HepG2 (cell line): Measurements from ENCODE around the gene LRBA. TPM values are rescaled to one million over a fixed set of nuclear protein-coding genes. Genes with fewer than 3 reads are reported as not detected.
A peak's percentile ranks its signal among the peaks of the same experiment; 100 is the strongest.

ENCODE experiments used
- ATAC-seq: fragments of 200-7000 bp; cut with Tn5 transposase; 3 replicates; pipeline ENCODE4 v1.9.1; 2020; ENCODE audit warnings: mild to moderate bottlenecking, moderate library complexity
- BruUV-seq: library from RNA; stranded (reverse); fragments of 400-500 nt; replicated peaks from 2 replicates; lab custom pipeline; 2021; lab: Mats Ljungman, UMichigan
- CTCF ChIA-PET: fragments of 300-600 bp; formaldehyde crosslinking; extraction: SDS; loops from one replicate; lab custom pipeline; 2021; ENCODE audit warnings: low total read pairs, inconsistent platforms, low intra/inter-chr PET ratio; lab: Yijun Ruan, JAX
- POLR2A ChIA-PET: fragments of 350-600 bp; sonication (Branson Sonifier 250); formaldehyde crosslinking; loops from one replicate; lab custom pipeline; 2020; ENCODE audit warnings: antibody characterized with exemption, inconsistent platforms; lab: Yijun Ruan, JAX
- DNase-seq: peaks from one replicate; pipeline ENCODE4 v3.0.0-alpha.2; 2015; ENCODE audit warnings: low spot score
- FAIRE-seq: peaks from 3 replicates; lab custom pipeline; 2011; peaks lifted over from hg19 to GRCh38; lab: Jason Lieb, UNC
- H2AFZ ChIP-seq: one replicate; pipeline ENCODE4 v1.6.1; 2011; ENCODE audit warnings: low read length, inconsistent platforms
- H3K27ac ChIP-seq: fragments of 300-600 bp; 3 replicates; pipeline ENCODE4 v1.8.0; 2011; ENCODE audit warnings: mixed run types, mild to moderate bottlenecking, mixed read lengths, low read length, inconsistent platforms; ENCODE audit not compliant: insufficient read depth; ENCODE audit errors: extremely low read length
- H3K27me3 ChIP-seq, 2 experiments: fragments of 200-600 bp in 1 of 2; 2 replicates in 1 of 2; 3 replicates in 1 of 2; pipeline versions ENCODE4 v1.6.0 to v1.8.0; 2011; ENCODE audit warnings: low read length in 2 of 2, mild to moderate bottlenecking in 2 of 2, moderate library complexity in 2 of 2, inconsistent platforms in 1 of 2; ENCODE audit not compliant: insufficient read depth in 2 of 2, control insufficient read depth in 1 of 2
- H3K36me3 ChIP-seq, 2 experiments: fragments of 200-600 bp in 1 of 2; replicated peaks in 1 of 2; 2 replicates in 1 of 2; 3 replicates in 1 of 2; pipeline versions ENCODE4 v1.5.1 to v1.8.0; 2011; ENCODE audit warnings: low read length in 2 of 2, inconsistent platforms in 1 of 2; ENCODE audit not compliant: insufficient read depth in 2 of 2, control insufficient read depth in 1 of 2
- H3K4me1 ChIP-seq: 2 replicates; pipeline ENCODE4 v1.5.1; 2012; ENCODE audit warnings: low read length, inconsistent platforms; ENCODE audit not compliant: insufficient read depth
- H3K4me2 ChIP-seq: 2 replicates; pipeline ENCODE4 v1.6.0; 2011; ENCODE audit warnings: low read depth, low read length, inconsistent platforms
- H3K4me3 ChIP-seq, 3 experiments: fragments of 200-600 bp in 1 of 3; sonication (generic), shearing (Covaris generic) in 1 of 3; replicated peaks in 1 of 3; 2 replicates each; pipeline ENCODE4 v1.5.1; 2011 to 2016; ENCODE audit warnings: low read length in 3 of 3, inconsistent platforms in 2 of 3, low read depth in 2 of 3, mild to moderate bottlenecking in 2 of 3, control low read depth in 1 of 3, mixed read lengths in 1 of 3; ENCODE audit not compliant: insufficient read depth in 1 of 3
- H3K79me2 ChIP-seq: one replicate; pipeline ENCODE4 v1.6.1; 2011; ENCODE audit warnings: low read length, inconsistent platforms; ENCODE audit not compliant: insufficient read depth
- H3K9ac ChIP-seq: 2 replicates; pipeline ENCODE4 v1.6.0; 2011; ENCODE audit warnings: mild to moderate bottlenecking, low read depth, low read length, inconsistent platforms; ENCODE audit not compliant: insufficient read depth
- H3K9me3 ChIP-seq: 2 replicates; pipeline ENCODE4 v1.5.1; 2012; ENCODE audit warnings: mild to moderate bottlenecking, low read length
- H4K20me1 ChIP-seq: 2 replicates; pipeline ENCODE4 v1.6.0; 2011; ENCODE audit warnings: inconsistent platforms, mild to moderate bottlenecking, low read length, moderate library complexity; ENCODE audit not compliant: insufficient read depth
- ATF1 ChIP-seq: IDR thresholded peaks from 2 replicates; pipeline ENCODE4 v1.6.1; 2016; ENCODE audit warnings: mild to moderate bottlenecking, control low read depth
- BCL6 ChIP-seq: IDR thresholded peaks from 2 replicates; pipeline ENCODE4 v1.6.1; 2016; ENCODE audit warnings: missing genetic modification reagents, missing compliant biosample characterization
- DNMT3B ChIP-seq: conservative IDR thresholded peaks from 2 replicates; pipeline ENCODE4 v1.6.1; 2016; ENCODE audit warnings: missing biosample characterization, control low read depth
- DPF2 ChIP-seq: sonication (generic); formaldehyde crosslinking; IDR thresholded peaks from 2 replicates; pipeline ENCODE4 v1.4.0; 2020; ENCODE audit warnings: mild to moderate bottlenecking, low read depth, missing genetic modification reagents, borderline replicate concordance
- ETV5 ChIP-seq: IDR thresholded peaks from 2 replicates; pipeline ENCODE4 v1.6.1; 2018; ENCODE audit warnings: missing biosample characterization, missing genetic modification reagents, inconsistent platforms, borderline replicate concordance
- HNRNPLL ChIP-seq: fragments of 200-400 bp; formaldehyde crosslinking; IDR thresholded peaks from 2 replicates; pipeline ENCODE4 v1.6.1; 2017; ENCODE audit warnings: mild to moderate bottlenecking, low read depth, low read length; ENCODE audit not compliant: poor library complexity, severe bottlenecking
- JUNB ChIP-seq: sonication (generic); formaldehyde crosslinking; IDR thresholded peaks from 2 replicates; pipeline ENCODE4 v1.8.0; 2022; ENCODE audit warnings: missing genetic modification reagents, mild to moderate bottlenecking, borderline replicate concordance
- ZBTB21 ChIP-seq: sonication (generic); formaldehyde crosslinking; IDR thresholded peaks from 2 replicates; pipeline ENCODE4 v1.4.0; 2020; ENCODE audit warnings: missing genetic modification reagents
- ZNF274 ChIP-seq: sonication (generic); formaldehyde crosslinking; IDR thresholded peaks from 2 replicates; pipeline ENCODE4 v1.5.1; 2020; ENCODE audit warnings: mild to moderate bottlenecking, missing genetic modification reagents
- ZNF564 ChIP-seq: sonication (generic); formaldehyde crosslinking; IDR thresholded peaks from 2 replicates; pipeline ENCODE4 v1.8.1; 2023; ENCODE audit warnings: mild to moderate bottlenecking, missing genetic modification reagents
- ZNF724P ChIP-seq: sonication (generic); formaldehyde crosslinking; IDR thresholded peaks from 2 replicates; pipeline ENCODE4 v1.8.0; 2022; ENCODE audit warnings: missing genetic modification reagents, borderline replicate concordance
- ZNF746 ChIP-seq: sonication (generic); formaldehyde crosslinking; IDR thresholded peaks from 2 replicates; pipeline ENCODE4 v1.8.0; 2022; ENCODE audit warnings: mild to moderate bottlenecking, missing genetic modification reagents
- WGBS: methylation state at CpG from one replicate; pipeline ENCODE4 v1.1.6; 2017; ENCODE audit warnings: low lambda C conversion rate; 5-methylcytosine and 5-hydroxymethylcytosine counted together
- in situ Hi-C: cut with HindIII; loops from 2 replicates; pipeline ENCODE4 v1.10.0; 2017; ENCODE audit warnings: low pct_unique_long_range_greater_than_20kb; ENCODE audit not compliant: extremely low pct_ligation_motif_present
- intact Hi-C: fragments of 100-400 bp; cut with micrococcal nuclease; formaldehyde crosslinking; loops from one replicate; pipeline ENCODE4 v1.10.0; 2022; ENCODE audit not compliant: unreplicated experiment
- polyA plus RNA-seq, 8 experiments: library from polyadenylated mRNA; depleted of rRNA in 3 of 8; stranded (reverse) in 7 of 8; unstranded in 1 of 8; fragments of >200 nt; fragmentation: Illumina TruSeq in 4 of 8; extraction: Trizol in 4 of 8; gene quantifications; 2 replicates each; pipeline versions ENCODE4 v1.2.1 to v1.2.3, GENCODE V29; 2011 to 2016; ENCODE audit warnings: low read depth in 4 of 8, missing spikeins in 1 of 8, mixed read lengths in 1 of 8; ENCODE audit not compliant: insufficient read depth in 1 of 8
- total RNA-seq, 5 experiments: library from RNA; depleted of rRNA; stranded (reverse); fragments of >200 nt; fragmentation: Illumina TruSeq; extraction: Trizol; gene quantifications; 2 replicates each; pipeline ENCODE4 v1.2.3, GENCODE V29; 2016; ENCODE audit warnings: low read depth in 1 of 5
- TF ChIP-seq, protein P1 (sequence below): sonication (generic); formaldehyde crosslinking; IDR thresholded peaks from 2 replicates; pipeline ENCODE4 v1.5.0; 2020; ENCODE audit warnings: missing genetic modification reagents, mild to moderate bottlenecking, borderline replicate concordance
- TF ChIP-seq, protein P2 (sequence below): sonication (generic); formaldehyde crosslinking; IDR thresholded peaks from 2 replicates; pipeline ENCODE4 v1.4.0; 2020; ENCODE audit warnings: missing genetic modification reagents, borderline replicate concordance
- TF ChIP-seq, protein P3 (sequence below): sonication (generic); formaldehyde crosslinking; conservative IDR thresholded peaks from 2 replicates; pipeline ENCODE4 v1.4.0; 2020; ENCODE audit warnings: missing genetic modification reagents
- TF ChIP-seq, protein P4 (sequence below): IDR thresholded peaks from 2 replicates; pipeline ENCODE4 v1.6.1; 2016; ENCODE audit warnings: low read depth, control low read depth

The LRBA gene
- total and polyA plus RNA-seq, 2 of the 13 experiments (the other 11 are each of a cell fraction or from before 2014, with no cell fraction given), result 21.0 to 37.2 TPM

DNA sequence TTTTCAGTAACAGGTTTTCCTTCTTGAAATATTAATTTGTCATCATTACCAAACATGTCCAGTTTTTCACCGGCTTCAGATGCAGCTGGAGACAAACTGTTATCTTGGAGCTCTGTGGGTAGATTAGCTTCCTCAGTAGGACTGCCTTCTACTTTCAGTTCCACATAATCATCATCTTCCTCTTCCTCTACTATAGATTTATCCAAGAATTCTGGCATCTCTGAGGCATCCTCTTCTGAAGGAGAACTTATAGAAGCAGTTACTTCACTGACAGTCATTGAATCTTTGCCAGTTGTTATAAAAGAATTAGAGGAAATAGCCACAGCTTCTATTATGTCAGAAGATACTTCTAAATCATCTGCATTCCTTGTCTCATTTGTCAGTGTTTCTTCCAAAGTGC, 162.9 kb downstream of the LRBA start:
- in situ Hi-C loops, result loop anchor here (25.0 kb wide), 1 partner anchor 865 kb away; no protein-coding TSS in a partner anchor
- TF ChIP-seq, protein P1, sequence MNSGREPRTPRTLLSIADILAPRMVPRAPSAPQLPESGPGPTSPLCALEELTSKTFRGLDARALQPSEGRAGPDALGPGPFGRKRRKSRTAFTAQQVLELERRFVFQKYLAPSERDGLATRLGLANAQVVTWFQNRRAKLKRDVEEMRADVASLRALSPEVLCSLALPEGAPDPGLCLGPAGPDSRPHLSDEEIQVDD (CRISPR knock-in tag), result no peak
- TF ChIP-seq HNRNPLL, result no peak
- TF ChIP-seq ZNF724P (CRISPR knock-in tag), result no peak
- no peak for TF ChIP-seq ZBTB21 (CRISPR knock-in tag)
- no peak for TF ChIP-seq ZNF746
- TF ChIP-seq ZNF564 (CRISPR knock-in tag), result no peak
- no peak for TF ChIP-seq BCL6 (CRISPR knock-in tag)
- TF ChIP-seq, protein P2, sequence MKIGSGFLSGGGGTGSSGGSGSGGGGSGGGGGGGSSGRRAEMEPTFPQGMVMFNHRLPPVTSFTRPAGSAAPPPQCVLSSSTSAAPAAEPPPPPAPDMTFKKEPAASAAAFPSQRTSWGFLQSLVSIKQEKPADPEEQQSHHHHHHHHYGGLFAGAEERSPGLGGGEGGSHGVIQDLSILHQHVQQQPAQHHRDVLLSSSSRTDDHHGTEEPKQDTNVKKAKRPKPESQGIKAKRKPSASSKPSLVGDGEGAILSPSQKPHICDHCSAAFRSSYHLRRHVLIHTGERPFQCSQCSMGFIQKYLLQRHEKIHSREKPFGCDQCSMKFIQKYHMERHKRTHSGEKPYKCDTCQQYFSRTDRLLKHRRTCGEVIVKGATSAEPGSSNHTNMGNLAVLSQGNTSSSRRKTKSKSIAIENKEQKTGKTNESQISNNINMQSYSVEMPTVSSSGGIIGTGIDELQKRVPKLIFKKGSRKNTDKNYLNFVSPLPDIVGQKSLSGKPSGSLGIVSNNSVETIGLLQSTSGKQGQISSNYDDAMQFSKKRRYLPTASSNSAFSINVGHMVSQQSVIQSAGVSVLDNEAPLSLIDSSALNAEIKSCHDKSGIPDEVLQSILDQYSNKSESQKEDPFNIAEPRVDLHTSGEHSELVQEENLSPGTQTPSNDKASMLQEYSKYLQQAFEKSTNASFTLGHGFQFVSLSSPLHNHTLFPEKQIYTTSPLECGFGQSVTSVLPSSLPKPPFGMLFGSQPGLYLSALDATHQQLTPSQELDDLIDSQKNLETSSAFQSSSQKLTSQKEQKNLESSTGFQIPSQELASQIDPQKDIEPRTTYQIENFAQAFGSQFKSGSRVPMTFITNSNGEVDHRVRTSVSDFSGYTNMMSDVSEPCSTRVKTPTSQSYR (CRISPR knock-in tag), result no peak
- no peak for TF ChIP-seq ETV5 (CRISPR knock-in tag)
- TF ChIP-seq, protein P3, sequence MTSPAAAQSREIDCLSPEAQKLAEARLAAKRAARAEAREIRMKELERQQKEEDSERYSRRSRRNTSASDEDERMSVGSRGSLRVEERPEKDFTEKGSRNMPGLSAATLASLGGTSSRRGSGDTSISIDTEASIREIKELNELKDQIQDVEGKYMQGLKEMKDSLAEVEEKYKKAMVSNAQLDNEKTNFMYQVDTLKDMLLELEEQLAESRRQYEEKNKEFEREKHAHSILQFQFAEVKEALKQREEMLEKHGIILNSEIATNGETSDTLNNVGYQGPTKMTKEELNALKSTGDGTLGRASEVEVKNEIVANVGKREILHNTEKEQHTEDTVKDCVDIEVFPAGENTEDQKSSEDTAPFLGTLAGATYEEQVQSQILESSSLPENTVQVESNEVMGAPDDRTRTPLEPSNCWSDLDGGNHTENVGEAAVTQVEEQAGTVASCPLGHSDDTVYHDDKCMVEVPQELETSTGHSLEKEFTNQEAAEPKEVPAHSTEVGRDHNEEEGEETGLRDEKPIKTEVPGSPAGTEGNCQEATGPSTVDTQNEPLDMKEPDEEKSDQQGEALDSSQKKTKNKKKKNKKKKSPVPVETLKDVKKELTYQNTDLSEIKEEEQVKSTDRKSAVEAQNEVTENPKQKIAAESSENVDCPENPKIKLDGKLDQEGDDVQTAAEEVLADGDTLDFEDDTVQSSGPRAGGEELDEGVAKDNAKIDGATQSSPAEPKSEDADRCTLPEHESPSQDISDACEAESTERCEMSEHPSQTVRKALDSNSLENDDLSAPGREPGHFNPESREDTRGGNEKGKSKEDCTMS (CRISPR knock-in tag), result no peak
- TF ChIP-seq DPF2 (CRISPR knock-in tag), result no peak
- TF ChIP-seq ZNF274 (CRISPR knock-in tag), result no peak
- TF ChIP-seq DNMT3B (CRISPR knock-in tag), result no peak
- TF ChIP-seq JUNB, result no peak
- TF ChIP-seq ATF1, result no peak
- TF ChIP-seq, protein P4, sequence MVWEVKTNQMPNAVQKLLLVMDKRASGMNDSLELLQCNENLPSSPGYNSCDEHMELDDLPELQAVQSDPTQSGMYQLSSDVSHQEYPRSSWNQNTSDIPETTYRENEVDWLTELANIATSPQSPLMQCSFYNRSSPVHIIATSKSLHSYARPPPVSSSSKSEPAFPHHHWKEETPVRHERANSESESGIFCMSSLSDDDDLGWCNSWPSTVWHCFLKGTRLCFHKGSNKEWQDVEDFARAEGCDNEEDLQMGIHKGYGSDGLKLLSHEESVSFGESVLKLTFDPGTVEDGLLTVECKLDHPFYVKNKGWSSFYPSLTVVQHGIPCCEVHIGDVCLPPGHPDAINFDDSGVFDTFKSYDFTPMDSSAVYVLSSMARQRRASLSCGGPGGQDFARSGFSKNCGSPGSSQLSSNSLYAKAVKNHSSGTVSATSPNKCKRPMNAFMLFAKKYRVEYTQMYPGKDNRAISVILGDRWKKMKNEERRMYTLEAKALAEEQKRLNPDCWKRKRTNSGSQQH, result no peak
- BruUV-seq, result TSS peak; percentile 56
- Histone ChIP-seq H3K4me2 (no peak overlapping the region), H3K79me2 (no peaks in the 10 kb centered on the region), H3K27ac (no peak overlapping the region), H3K27me3 (no peaks in the 10 kb centered on the region), H2AFZ (no peak overlapping the region), H3K9me3 (no peaks in the 10 kb centered on the region), H3K4me3 (no peak overlapping the region), H3K4me1 (no peaks in the 10 kb centered on the region), H4K20me1 (no peaks in the 10 kb centered on the region), H3K36me3 (peaks cover 3 to 24% of the 10 kb centered on the region in 2 experiments; a peak in 4 of 5 replicates), H3K9ac (no peak overlapping the region)
- ATAC-seq (no peak), FAIRE-seq (no peak), DNase-seq (no peak)
- ChIA-PET CTCF (no interaction called here), POLR2A (no interaction called here)
- intact Hi-C loops, result no loop called here
- WGBS, result 100% methylated on average over 1 of the region's 1 CpG
